IMR-90 (cell line): Measurements from ENCODE around the gene PTPRG. TPM values are rescaled to one million over a fixed set of nuclear protein-coding genes. Genes with fewer than 3 reads are reported as not detected.

Experiments
- ATAC-seq: fragments of 200-7000 bp; cut with Tn5 transposase; 2 replicates; pipeline ENCODE4 v1.9.1; 2020; ENCODE audit warnings: low read depth, mild to moderate bottlenecking, moderate library complexity
- BruUV-seq: library from RNA; stranded (reverse); fragments of 400-500 nt; replicated peaks from 2 replicates; lab custom pipeline; 2021; lab: Mats Ljungman, UMichigan
- CTCF ChIA-PET: fragments of 300-600 bp; formaldehyde crosslinking; extraction: SDS; loops from one replicate; lab custom pipeline; 2021; ENCODE audit warnings: antibody characterized with exemption; lab: Yijun Ruan, JAX
- POLR2A ChIA-PET: fragments of 300-600 bp; sonication (Branson Sonifier 250); formaldehyde crosslinking; loops from one replicate; lab custom pipeline; 2022; ENCODE audit warnings: antibody characterized with exemption; ENCODE audit not compliant: unreplicated experiment; lab: Charles Lee
- DNase-seq: peaks from one replicate; pipeline ENCODE4 v3.0.0; 2013
- H2AFZ ChIP-seq: replicated peaks from 2 replicates; pipeline ENCODE3; 2013; ENCODE audit warnings: low read length, mild to moderate bottlenecking; ENCODE audit not compliant: poor library complexity
- H2AK5ac ChIP-seq: 2 replicates; pipeline ENCODE4 v1.6.1; 2013; ENCODE audit warnings: low read depth, low read length, inconsistent platforms
- H2AK9ac ChIP-seq: replicated peaks from 2 replicates; pipeline ENCODE3; 2013; ENCODE audit warnings: mild to moderate bottlenecking, low read depth, low read length, moderate library complexity; ENCODE audit not compliant: poor library complexity
- H2BK120ac ChIP-seq: 2 replicates; pipeline ENCODE4 v1.6.1; 2013; ENCODE audit warnings: low read depth, low read length, inconsistent platforms
- H2BK15ac ChIP-seq: 3 replicates; pipeline ENCODE4 v1.6.1; 2013; ENCODE audit warnings: low read depth, low read length, inconsistent platforms
- H2BK20ac ChIP-seq: 2 replicates; pipeline ENCODE4 v1.6.1; 2013; ENCODE audit warnings: low read depth, mild to moderate bottlenecking, inconsistent platforms, low read length, moderate library complexity
- H2BK5ac ChIP-seq: 2 replicates; pipeline ENCODE4 v1.6.1; 2013; ENCODE audit warnings: mild to moderate bottlenecking, low read depth, low read length, inconsistent platforms; ENCODE audit not compliant: poor library complexity, severe bottlenecking
- H3K14ac ChIP-seq: replicated peaks from 2 replicates; pipeline ENCODE4 v1.6.1; 2013; ENCODE audit warnings: low read depth, low read length, inconsistent platforms
- H3K18ac ChIP-seq: 2 replicates; pipeline ENCODE4 v1.6.1; 2013; ENCODE audit warnings: low read depth, low read length, control low read depth
- H3K23ac ChIP-seq: 2 replicates; pipeline ENCODE4 v1.6.1; 2013; ENCODE audit warnings: low read depth, low read length, inconsistent platforms
- H3K27ac ChIP-seq: 2 replicates; pipeline ENCODE4 v1.5.1; 2013; ENCODE audit warnings: mild to moderate bottlenecking, control low read depth, low read length; ENCODE audit not compliant: insufficient read depth
- H3K27me3 ChIP-seq: 2 replicates; pipeline ENCODE4 v1.6.1; 2013; ENCODE audit warnings: low read length; ENCODE audit not compliant: control insufficient read depth, insufficient read depth
- H3K36me3 ChIP-seq: 2 replicates; pipeline ENCODE4 v1.6.1; 2013; ENCODE audit warnings: low read length, mixed read lengths; ENCODE audit not compliant: control insufficient read depth, insufficient read depth
- H3K4ac ChIP-seq: 2 replicates; pipeline ENCODE4 v1.6.1; 2013; ENCODE audit warnings: low read depth, low read length, inconsistent platforms
- H3K4me1 ChIP-seq: 2 replicates; pipeline ENCODE4 v1.6.1; 2013; ENCODE audit warnings: low read length, mixed read lengths; ENCODE audit not compliant: control insufficient read depth, insufficient read depth
- H3K4me2 ChIP-seq: 2 replicates; pipeline ENCODE4 v1.6.1; 2013; ENCODE audit warnings: low read depth, mild to moderate bottlenecking, control low read depth, low read length, moderate library complexity
- H3K4me3 ChIP-seq: 2 replicates; pipeline ENCODE4 v1.5.1; 2013; ENCODE audit warnings: low read depth, mild to moderate bottlenecking, control low read depth, low read length, moderate library complexity; ENCODE audit not compliant: insufficient read depth
- H3K56ac ChIP-seq: 2 replicates; pipeline ENCODE4 v1.6.1; 2013; ENCODE audit warnings: low read length, inconsistent platforms; ENCODE audit not compliant: insufficient read depth; ENCODE audit errors: extremely low read depth
- H3K79me1 ChIP-seq, 2 experiments: 2 replicates each; pipeline ENCODE4 v1.6.1; 2013; ENCODE audit warnings: low read length in 2 of 2, inconsistent platforms in 1 of 2, low read depth in 1 of 2
- H3K9ac ChIP-seq: 2 replicates; pipeline ENCODE4 v1.6.1; 2013; ENCODE audit warnings: low read depth, low read length, control low read depth
- H3K9me1 ChIP-seq: 2 replicates; pipeline ENCODE4 v1.6.1; 2013; ENCODE audit warnings: low read length, inconsistent platforms; ENCODE audit not compliant: insufficient read depth
- H3K9me3 ChIP-seq: 2 replicates; pipeline ENCODE4 v1.6.1; 2013; ENCODE audit warnings: low read length; ENCODE audit not compliant: control insufficient read depth, insufficient read depth
- H4K20me1 ChIP-seq: 2 replicates; pipeline ENCODE4 v1.6.1; 2013; ENCODE audit warnings: low read length, inconsistent platforms; ENCODE audit not compliant: insufficient read depth
- H4K5ac ChIP-seq: 2 replicates; pipeline ENCODE4 v1.6.1; 2013; ENCODE audit warnings: mild to moderate bottlenecking, low read depth, low read length, control low read depth
- H4K8ac ChIP-seq, 2 experiments: 2 replicates each; pipeline ENCODE4 v1.6.1; 2013; ENCODE audit warnings: low read depth in 2 of 2, low read length in 2 of 2, control low read depth in 1 of 2, inconsistent platforms in 1 of 2
- H4K91ac ChIP-seq: 2 replicates; pipeline ENCODE4 v1.6.1; 2013; ENCODE audit warnings: low read depth, low read length, inconsistent platforms; ENCODE audit not compliant: insufficient read depth
- BHLHE40 ChIP-seq: fragments of 150-350 bp; IDR thresholded peaks from 2 replicates; pipeline ENCODE4 v1.6.1; 2016; ENCODE audit warnings: mild to moderate bottlenecking, low read depth, low read length
- CEBPB ChIP-seq: IDR thresholded peaks from 2 replicates; pipeline ENCODE4 v1.6.1; 2012; ENCODE audit warnings: low read depth, low read length, improper control_type of control experiment
- CHD1 ChIP-seq: IDR thresholded peaks from 2 replicates; pipeline ENCODE4 v1.6.1; 2012; ENCODE audit warnings: low read depth, low read length, improper control_type of control experiment
- CTCF ChIP-seq: conservative IDR thresholded peaks from 2 replicates; pipeline ENCODE4 v1.5.1; 2012; ENCODE audit warnings: mild to moderate bottlenecking, low read depth, low read length, improper control_type of control experiment
- FOS ChIP-seq: fragments of 150-350 bp; IDR thresholded peaks from 2 replicates; pipeline ENCODE4 v1.6.1; 2016; ENCODE audit warnings: low read depth, low read length
- MAFK ChIP-seq: IDR thresholded peaks from 2 replicates; pipeline ENCODE4 v1.6.1; 2012; ENCODE audit warnings: low read depth, low read length, improper control_type of control experiment
- MAZ ChIP-seq: IDR thresholded peaks from 2 replicates; pipeline ENCODE4 v1.6.1; 2012; ENCODE audit warnings: low read depth, mild to moderate bottlenecking, low read length, improper control_type of control experiment, moderate library complexity, borderline replicate concordance
- MXI1 ChIP-seq: IDR thresholded peaks from 2 replicates; pipeline ENCODE4 v1.6.1; 2012; ENCODE audit warnings: low read depth, mild to moderate bottlenecking, low read length, moderate library complexity, borderline replicate concordance
- NFE2L2 ChIP-seq: fragments of 150-350 bp; IDR thresholded peaks from 2 replicates; pipeline ENCODE4 v1.6.1; 2016; ENCODE audit warnings: low read depth, mild to moderate bottlenecking, low read length
- POLR2A ChIP-seq: IDR thresholded peaks from 2 replicates; pipeline ENCODE4 v1.6.1; 2012; ENCODE audit warnings: mild to moderate bottlenecking, low read depth, low read length
- RAD21 ChIP-seq: IDR thresholded peaks from 2 replicates; pipeline ENCODE4 v1.6.1; 2012; ENCODE audit warnings: low read length, improper control_type of control experiment
- RCOR1 ChIP-seq: IDR thresholded peaks from 2 replicates; pipeline ENCODE4 v1.6.1; 2012; ENCODE audit warnings: mild to moderate bottlenecking, low read length, improper control_type of control experiment; ENCODE audit not compliant: insufficient replicate concordance
- RFX5 ChIP-seq: IDR thresholded peaks from 2 replicates; pipeline ENCODE4 v1.8.0; 2012; ENCODE audit warnings: low read depth, mild to moderate bottlenecking, low read length, moderate library complexity
- SMC3 ChIP-seq: fragments of 150-350 bp; IDR thresholded peaks from 2 replicates; pipeline ENCODE4 v1.6.1; 2016; ENCODE audit warnings: low read depth, mild to moderate bottlenecking, antibody characterized with exemption, low read length, moderate library complexity
- USF2 ChIP-seq: fragments of 150-350 bp; IDR thresholded peaks from 2 replicates; pipeline ENCODE4 v1.6.1; 2017; ENCODE audit warnings: mild to moderate bottlenecking, antibody characterized with exemption, low read length, low read depth
- WGBS, 2 experiments: methylation state at CpG; one replicate each; pipeline versions ENCODE4 v1.1.5 to v1.1.7; 2013; ENCODE audit warnings: missing lambda C conversion rate in 2 of 2; ENCODE audit not compliant: insufficient read length in 1 of 2; ENCODE audit errors: extremely low coverage in 2 of 2; 5-methylcytosine and 5-hydroxymethylcytosine counted together
- dilution Hi-C: fragments of 300-500 bp; cut with HindIII; formaldehyde crosslinking; loops from one replicate; pipeline ENCODE4 v1.14.3; 2018; ENCODE audit warnings: low sequenced_read_pairs; ENCODE audit not compliant: unreplicated experiment
- in situ Hi-C: fragments of 300-500 bp; cut with MboI; formaldehyde crosslinking; loops from 3 replicates; pipeline ENCODE4 v1.14.3; 2019; ENCODE audit warnings: low sequenced_read_pairs, inconsistent platforms, mixed read lengths
- intact Hi-C: fragments of 100-400 bp; cut with micrococcal nuclease; formaldehyde crosslinking; loops from 2 replicates; pipeline ENCODE4 v1.10.0; 2022
- polyA plus RNA-seq, 3 experiments: library from polyadenylated mRNA; depleted of rRNA; stranded (reverse); fragments of >200 nt; gene quantifications; 2 replicates each; pipeline ENCODE4 v1.2.3, GENCODE V29; 2012; ENCODE audit warnings: low replicate concordance in 1 of 3
- total RNA-seq: library from RNA; depleted of rRNA; stranded (reverse); fragments of >200 nt; gene quantifications from 2 replicates; pipeline ENCODE4 v1.2.3, GENCODE V29; 2012
- TF ChIP-seq, protein P1 (sequence below): fragments of 150-350 bp; IDR thresholded peaks from 2 replicates; pipeline ENCODE4 v1.6.1; 2016; ENCODE audit warnings: low read depth, mild to moderate bottlenecking, low read length, moderate library complexity, borderline replicate concordance

The PTPRG gene
- total and polyA plus RNA-seq, 2 of the 4 experiments (the other 2 are of a cell fraction), result 7.7 to 31.0 TPM

GRCh38 chr3:62260655-62261054 lies 699.3 kb downstream of the PTPRG start:
- no peak overlapping the region for H2BK15ac ChIP-seq
- no peaks in the 10 kb centered on the region for H3K9me3 ChIP-seq
- no peak overlapping the region for H3K18ac ChIP-seq
- no peak for TF ChIP-seq USF2
- TF ChIP-seq CTCF, result no peak
- TF ChIP-seq MAFK, result no peak
- no peak for TF ChIP-seq BHLHE40
- TF ChIP-seq CHD1, result no peak
- no peak for TF ChIP-seq CEBPB
- TF ChIP-seq MAZ, result no peak
- no peak for TF ChIP-seq RAD21
- TF ChIP-seq RCOR1, result no peak
- no peak for TF ChIP-seq FOS
- TF ChIP-seq RFX5, result no peak
- TF ChIP-seq, protein P1, sequence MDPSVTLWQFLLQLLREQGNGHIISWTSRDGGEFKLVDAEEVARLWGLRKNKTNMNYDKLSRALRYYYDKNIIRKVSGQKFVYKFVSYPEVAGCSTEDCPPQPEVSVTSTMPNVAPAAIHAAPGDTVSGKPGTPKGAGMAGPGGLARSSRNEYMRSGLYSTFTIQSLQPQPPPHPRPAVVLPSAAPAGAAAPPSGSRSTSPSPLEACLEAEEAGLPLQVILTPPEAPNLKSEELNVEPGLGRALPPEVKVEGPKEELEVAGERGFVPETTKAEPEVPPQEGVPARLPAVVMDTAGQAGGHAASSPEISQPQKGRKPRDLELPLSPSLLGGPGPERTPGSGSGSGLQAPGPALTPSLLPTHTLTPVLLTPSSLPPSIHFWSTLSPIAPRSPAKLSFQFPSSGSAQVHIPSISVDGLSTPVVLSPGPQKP, result no peak
- no peak for TF ChIP-seq NFE2L2
- TF ChIP-seq SMC3, result no peak
- no peak for TF ChIP-seq MXI1
- no peak for TF ChIP-seq POLR2A
- BruUV-seq, result no TSS peak
- dilution Hi-C loops (no loop called here), in situ Hi-C loops (no loop called here), intact Hi-C loops (no loop called here)
- H3K4me1 ChIP-seq, result no peaks in the 10 kb centered on the region
- ChIA-PET POLR2A (no interaction called here), CTCF (interaction anchor here (0.7 kb wide), 1 partner anchor 727 kb away, joined by 3 read pairs; no protein-coding TSS in a partner anchor)
- DNase-seq (no peak), ATAC-seq (no peak)
- H3K56ac ChIP-seq, result no peak overlapping the region
- no peaks in the 10 kb centered on the region for H3K79me1 ChIP-seq
- no peak overlapping the region for H2BK20ac ChIP-seq
- H2AK5ac ChIP-seq, result no peak overlapping the region
- H4K5ac ChIP-seq, result no peak overlapping the region
- H3K27me3 ChIP-seq, result no peaks in the 10 kb centered on the region
- no peaks in the 10 kb centered on the region for H4K20me1 ChIP-seq
- H3K4me3 ChIP-seq, result no peak overlapping the region
- no peak overlapping the region for H3K27ac ChIP-seq
- no peak overlapping the region for H2BK120ac ChIP-seq
- no peak overlapping the region for H3K14ac ChIP-seq
- H3K4ac ChIP-seq, result no peak overlapping the region
- H4K91ac ChIP-seq, result no peak overlapping the region
- H4K8ac ChIP-seq, result no peak overlapping the region
- H2BK5ac ChIP-seq, result no peak overlapping the region
- peaks cover 4% of the 10 kb centered on the region; the same call in 1 of the 2 replicates for H3K36me3 ChIP-seq
- no peak overlapping the region for H2AFZ ChIP-seq
- H3K9me1 ChIP-seq, result peaks cover 2% of the 10 kb centered on the region; the same call in 1 of the 2 replicates
- no peak overlapping the region for H3K4me2 ChIP-seq
- no CpG with 5 or more reads among the region's 1 CpG for WGBS, 2 experiments
- no peak overlapping the region for H3K9ac ChIP-seq
- no peak overlapping the region for H3K23ac ChIP-seq
- no peak overlapping the region for H2AK9ac ChIP-seq
